Measurements from ENCODE around the gene SHH. TPM values are rescaled to one million over a fixed set of nuclear protein-coding genes. Genes with fewer than 3 reads are reported as not detected.
"Not testable (repeated sequence)": the region's sequence is repeated elsewhere in the genome, so short reads cannot be mapped to it uniquely, and the experiment has no call there.

SHH gene
- total RNA-seq, 1 donor from 2014 or later = 35.8 TPM

DNA sequence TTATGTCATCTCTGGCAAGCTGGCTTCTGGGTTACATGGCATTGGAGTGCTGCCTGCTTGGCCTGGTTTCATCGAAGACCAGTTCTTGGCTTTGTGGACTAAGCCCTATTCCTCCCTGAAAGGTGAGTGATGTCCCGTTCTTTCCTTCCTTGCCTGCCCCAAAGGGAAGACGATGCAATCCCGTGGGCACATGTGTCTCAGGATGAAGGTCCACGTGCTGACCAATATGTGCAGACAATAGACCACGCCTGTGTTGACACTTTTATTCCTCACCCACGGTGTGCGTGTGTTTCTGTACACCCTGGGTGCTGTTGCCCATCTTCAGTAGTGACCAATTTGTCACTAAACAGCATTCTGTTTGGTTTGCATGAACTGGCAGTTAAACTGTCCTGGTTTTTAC is 28.6 kb upstream of the SHH start:
- no peaks in the 10 kb centered on the region for H3K9me3 Mint-ChIP-seq (ENCODE audit: low read depth)
- no peak overlapping the region for H3K27ac Mint-ChIP-seq
- no peak overlapping the region for H3K4me3 Mint-ChIP-seq (ENCODE audit: low read depth)
- peaks cover 9% of the 10 kb centered on the region for H3K4me1 Mint-ChIP-seq (ENCODE audit: low read depth)
- no peaks in the 10 kb centered on the region for H3K36me3 Mint-ChIP-seq (ENCODE audit: insufficient read depth)
- no peak for DNase-seq (ENCODE audit: low spot score, unreplicated experiment)
- peaks cover 18% of the 10 kb centered on the region for H3K27me3 Mint-ChIP-seq
- TF ChIP-seq, protein P1, sequence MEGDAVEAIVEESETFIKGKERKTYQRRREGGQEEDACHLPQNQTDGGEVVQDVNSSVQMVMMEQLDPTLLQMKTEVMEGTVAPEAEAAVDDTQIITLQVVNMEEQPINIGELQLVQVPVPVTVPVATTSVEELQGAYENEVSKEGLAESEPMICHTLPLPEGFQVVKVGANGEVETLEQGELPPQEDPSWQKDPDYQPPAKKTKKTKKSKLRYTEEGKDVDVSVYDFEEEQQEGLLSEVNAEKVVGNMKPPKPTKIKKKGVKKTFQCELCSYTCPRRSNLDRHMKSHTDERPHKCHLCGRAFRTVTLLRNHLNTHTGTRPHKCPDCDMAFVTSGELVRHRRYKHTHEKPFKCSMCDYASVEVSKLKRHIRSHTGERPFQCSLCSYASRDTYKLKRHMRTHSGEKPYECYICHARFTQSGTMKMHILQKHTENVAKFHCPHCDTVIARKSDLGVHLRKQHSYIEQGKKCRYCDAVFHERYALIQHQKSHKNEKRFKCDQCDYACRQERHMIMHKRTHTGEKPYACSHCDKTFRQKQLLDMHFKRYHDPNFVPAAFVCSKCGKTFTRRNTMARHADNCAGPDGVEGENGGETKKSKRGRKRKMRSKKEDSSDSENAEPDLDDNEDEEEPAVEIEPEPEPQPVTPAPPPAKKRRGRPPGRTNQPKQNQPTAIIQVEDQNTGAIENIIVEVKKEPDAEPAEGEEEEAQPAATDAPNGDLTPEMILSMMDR (IDR thresholded peaks at IDR 0.05; ENCODE audit: unreplicated experiment) = no peak

DNA sequence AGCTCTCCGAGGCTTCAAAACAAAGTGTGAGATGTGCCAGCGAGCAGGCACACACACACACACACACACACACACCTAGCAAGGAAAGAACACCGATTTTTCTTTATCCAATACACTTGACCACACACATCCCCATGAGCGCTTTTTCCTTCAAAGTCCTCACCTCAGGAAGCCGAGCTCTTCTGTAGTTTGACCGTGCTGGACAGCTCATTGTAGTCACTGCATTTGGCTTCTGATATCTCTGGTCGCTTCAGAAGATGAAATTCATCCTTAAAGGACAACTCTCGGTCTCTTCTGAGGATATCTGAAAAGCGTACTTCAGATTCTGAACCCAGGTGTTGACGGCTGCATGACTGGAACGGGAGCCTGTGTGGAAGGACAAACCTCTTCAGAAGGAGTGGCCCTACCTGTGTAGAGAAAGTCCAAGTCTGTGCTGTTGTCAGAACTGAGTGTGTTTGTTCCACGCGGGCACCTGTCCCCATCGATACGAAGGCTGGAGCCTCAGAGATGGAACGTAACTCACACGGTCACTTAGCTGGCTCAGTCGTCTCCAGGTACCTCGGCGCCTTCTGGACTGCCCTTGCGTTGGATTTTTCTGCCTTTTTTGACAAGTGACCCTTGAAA is 28.1 kb upstream of the SHH start:
- Mint-ChIP-seq H3K27ac (no peak overlapping the region), H3K27me3 (peaks cover 18% of the 10 kb centered on the region), H3K4me1 (ENCODE audit: low read depth) (peaks cover 9% of the 10 kb centered on the region), H3K36me3 (ENCODE audit: insufficient read depth) (no peaks in the 10 kb centered on the region), H3K9me3 (ENCODE audit: low read depth) (no peaks in the 10 kb centered on the region), H3K4me3 (ENCODE audit: low read depth) (no peak overlapping the region)
- DNase-seq (ENCODE audit: low spot score, unreplicated experiment) = no peak
- TF ChIP-seq, protein P1 (IDR thresholded peaks at IDR 0.05; ENCODE audit: unreplicated experiment) = no peak

DNA sequence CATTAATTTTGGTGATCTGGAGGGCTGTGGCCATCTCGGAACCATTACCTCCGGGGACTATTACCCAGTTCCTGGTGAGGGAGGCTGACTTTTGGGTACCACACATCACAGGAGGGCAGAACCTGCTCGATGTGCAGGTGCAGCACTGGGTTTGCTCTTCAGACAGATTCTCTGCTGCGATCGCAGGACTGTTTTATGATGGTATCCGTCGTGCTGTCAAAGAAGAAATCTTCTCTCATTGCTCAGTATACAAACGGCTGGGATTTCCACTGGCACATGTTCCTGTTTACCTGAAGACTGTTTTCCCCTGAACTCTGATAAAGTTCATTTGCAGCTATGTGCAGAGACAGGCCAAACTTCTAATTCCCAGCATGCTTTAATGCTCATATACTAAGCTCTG is 27.2 kb upstream of the SHH start:
- DNase-seq (ENCODE audit: low spot score, unreplicated experiment) = no peak
- Mint-ChIP-seq H3K36me3 (ENCODE audit: insufficient read depth) (no peaks in the 10 kb centered on the region), H3K27ac (no peak overlapping the region), H3K9me3 (ENCODE audit: low read depth) (no peaks in the 10 kb centered on the region), H3K4me3 (ENCODE audit: low read depth) (no peak overlapping the region), H3K27me3 (peaks cover 21% of the 10 kb centered on the region), H3K4me1 (ENCODE audit: low read depth) (peaks cover 9% of the 10 kb centered on the region)
- TF ChIP-seq, protein P1 (IDR thresholded peaks at IDR 0.05; ENCODE audit: unreplicated experiment) = no peak

- not testable (repeated sequence) for DNase-seq (ENCODE audit: low spot score, unreplicated experiment); H3K36me3 Mint-ChIP-seq (ENCODE audit: insufficient read depth); H3K9me3 Mint-ChIP-seq (ENCODE audit: low read depth); H3K4me1 Mint-ChIP-seq (ENCODE audit: low read depth); H3K4me3 Mint-ChIP-seq (ENCODE audit: low read depth); H3K27ac Mint-ChIP-seq
- H3K27me3 Mint-ChIP-seq = peaks cover 28% of the 10 kb centered on the region
Observed at GRCh38 chr7:155838312-155838711, 26.0 kb upstream of the SHH start.

DNA sequence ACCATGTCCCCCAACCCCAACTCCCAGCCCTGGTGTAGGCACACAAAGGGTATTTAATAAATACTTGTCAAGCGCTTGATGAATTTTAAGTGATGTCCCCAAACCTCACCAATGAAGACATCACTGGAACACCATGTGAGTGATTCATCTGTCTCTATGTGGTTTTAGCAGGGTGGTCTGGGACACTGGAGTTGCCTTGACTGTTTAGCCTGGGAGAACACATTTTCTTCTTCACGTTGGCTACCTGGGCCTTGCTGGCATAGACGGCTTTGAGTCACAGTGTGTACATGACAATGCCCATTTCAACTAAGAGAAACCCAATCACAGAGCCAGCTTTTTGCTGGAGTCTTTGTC is 24.8 kb upstream of the SHH start:
- Mint-ChIP-seq H3K27ac (no peak overlapping the region), H3K4me3 (ENCODE audit: low read depth) (no peak overlapping the region), H3K4me1 (ENCODE audit: low read depth) (peaks cover 2% of the 10 kb centered on the region), H3K27me3 (peaks cover 32% of the 10 kb centered on the region), H3K36me3 (ENCODE audit: insufficient read depth) (no peaks in the 10 kb centered on the region), H3K9me3 (ENCODE audit: low read depth) (no peaks in the 10 kb centered on the region)
- no peak for DNase-seq (ENCODE audit: low spot score, unreplicated experiment)
- TF ChIP-seq, protein P1 (IDR thresholded peaks at IDR 0.05; ENCODE audit: unreplicated experiment) = no peak

All from progenitor cell of endocrine pancreas (in vitro differentiated cells).